GM21619 (cell line): ENCODE data around the gene CNOT11.
"Not testable (repeated sequence)": the region's sequence is repeated elsewhere in the genome, so short reads cannot be mapped to it uniquely, and the experiment has no call there.

Source experiments
- ATAC-seq: cut with Tn5 transposase; IDR thresholded peaks from one replicate; pipeline ENCODE4 v1.9.1; 2021; ENCODE audit not compliant: unreplicated experiment

The CNOT11 gene

DNA sequence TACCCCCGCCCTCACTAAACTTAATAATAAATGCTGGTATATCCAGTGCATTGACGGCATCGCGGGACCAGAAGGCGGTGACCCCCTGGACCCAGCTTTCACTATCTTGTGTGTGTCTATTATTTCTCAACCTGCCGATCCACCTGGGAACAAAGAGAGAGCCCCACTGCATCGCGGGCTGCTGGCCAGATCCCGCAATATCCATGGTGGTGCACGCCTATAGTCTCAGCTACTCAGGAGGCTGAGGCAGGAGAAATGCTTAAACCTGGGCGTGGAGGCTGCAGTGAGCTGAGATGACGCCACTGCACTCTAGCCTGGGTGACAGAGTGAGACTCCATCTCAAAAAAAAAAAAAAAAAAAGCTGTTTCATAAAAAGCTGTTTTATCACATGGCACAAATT lies 7.8 kb upstream of the CNOT11 start:
- not testable (repeated sequence) for ATAC-seq

DNA sequence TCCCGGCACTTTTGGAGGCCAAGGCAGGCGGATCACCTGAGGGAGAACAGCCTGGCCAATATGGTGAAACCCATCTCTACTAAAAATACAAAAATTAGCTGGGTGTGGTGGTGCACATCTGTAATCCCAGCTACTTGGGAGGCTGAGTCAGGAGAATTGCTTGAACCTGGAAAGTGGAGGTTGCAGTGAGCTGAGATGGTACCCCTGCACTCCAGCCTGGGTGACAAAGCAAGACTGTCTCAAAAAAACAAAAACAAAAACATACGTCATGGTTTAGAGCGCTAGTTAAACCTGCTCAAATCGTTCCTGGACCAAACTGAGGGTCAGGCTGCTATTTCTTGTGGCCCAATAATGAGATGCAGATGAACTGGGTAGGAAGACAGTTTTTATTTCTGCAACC lies 7.2 kb upstream of the CNOT11 start:
- ATAC-seq: not testable (repeated sequence)

DNA sequence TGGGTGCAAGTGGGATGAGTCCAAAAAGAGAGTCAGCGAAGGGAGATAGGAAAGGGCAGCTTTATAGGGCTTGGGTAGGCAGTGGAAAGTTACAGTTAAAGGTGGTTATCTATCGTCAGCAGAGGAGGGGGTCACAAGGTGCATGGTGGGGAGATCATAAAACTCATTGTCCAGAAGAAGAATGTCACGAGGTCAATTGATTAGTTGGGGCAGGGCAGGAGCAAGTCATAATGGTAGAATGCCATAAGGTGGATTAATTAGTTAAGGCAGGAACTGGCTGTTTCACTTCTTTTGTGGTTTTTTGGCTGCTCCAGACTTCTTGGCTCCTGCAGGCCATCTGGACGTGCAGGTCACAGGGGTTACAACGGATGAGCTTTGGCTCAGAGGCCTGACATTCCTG lies 3.9 kb upstream of the CNOT11 start:
- not testable (repeated sequence) for ATAC-seq

DNA sequence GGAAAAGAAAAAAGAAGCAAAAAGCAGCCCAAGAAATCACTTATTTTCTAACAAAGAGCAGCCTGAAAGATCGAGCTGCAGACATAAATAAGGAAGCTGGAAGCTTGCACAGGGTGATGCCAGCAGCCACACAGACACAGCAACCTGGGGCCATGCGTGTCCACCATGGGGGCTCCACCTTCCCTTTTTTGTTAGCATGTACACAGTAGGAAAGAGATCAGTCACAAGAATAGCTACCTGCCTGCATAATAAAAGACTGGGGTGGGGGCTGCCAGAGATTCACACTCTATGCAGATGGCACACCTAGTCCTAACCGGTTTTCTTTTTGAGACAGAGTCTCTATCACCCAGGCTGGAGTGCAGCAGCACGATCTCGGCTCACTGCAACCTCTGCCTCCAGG lies 2.9 kb upstream of the CNOT11 start:
- ATAC-seq: no peak

DNA sequence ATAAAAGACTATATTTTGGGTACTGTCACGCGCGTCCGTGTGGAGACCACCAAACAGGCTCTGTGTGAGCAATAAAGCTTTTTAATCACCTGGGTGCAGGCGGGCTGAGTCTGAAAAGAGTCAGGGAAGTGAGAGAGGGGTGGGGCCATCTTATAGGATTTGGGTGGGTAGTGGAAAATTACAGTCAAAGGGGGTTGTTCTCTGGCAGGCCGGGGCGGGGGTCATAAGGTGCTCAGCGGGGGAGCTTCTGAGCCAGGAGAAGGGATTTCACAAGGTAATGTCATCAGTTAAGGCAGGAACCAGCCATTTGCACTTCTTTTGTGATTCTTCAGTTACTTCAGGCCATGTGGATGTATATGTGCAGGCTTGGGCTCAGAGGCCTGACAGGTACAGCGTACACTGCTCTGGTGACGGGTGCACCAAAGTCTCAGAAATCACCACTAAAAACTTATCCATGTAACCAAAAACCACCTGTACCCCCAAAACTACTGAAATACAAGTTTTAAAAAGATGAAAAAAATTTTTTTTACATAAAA lies 1.4 kb upstream of the CNOT11 start:
- not testable (repeated sequence) for ATAC-seq

DNA sequence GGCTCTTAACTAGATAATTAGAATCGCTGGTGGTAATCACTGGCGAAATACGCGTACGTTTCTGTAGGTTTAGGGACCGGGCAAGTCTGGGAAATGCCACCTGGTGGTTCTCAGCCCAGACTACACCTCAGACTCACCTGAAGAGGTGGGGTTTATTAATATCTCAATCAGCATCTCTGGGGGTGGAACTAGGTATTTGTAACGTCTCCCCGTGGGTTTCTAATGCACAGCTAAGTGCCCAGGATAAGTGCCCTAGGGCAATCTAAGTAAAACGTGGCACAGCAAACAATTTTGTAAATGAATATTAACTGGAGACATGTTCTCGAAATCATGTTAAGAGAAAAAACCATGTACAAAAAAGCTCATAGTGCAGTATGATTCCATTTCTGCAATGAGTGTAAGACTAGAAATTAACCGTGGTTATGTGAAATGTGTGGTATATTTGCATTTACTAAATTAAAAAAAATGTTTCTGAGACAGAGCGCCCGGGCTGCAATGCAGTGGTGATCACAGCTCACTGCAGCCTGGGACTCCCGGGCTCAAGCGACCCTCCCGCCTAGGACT lies 760 bp upstream of the CNOT11 start:
- peak; percentile 43 for ATAC-seq

DNA sequence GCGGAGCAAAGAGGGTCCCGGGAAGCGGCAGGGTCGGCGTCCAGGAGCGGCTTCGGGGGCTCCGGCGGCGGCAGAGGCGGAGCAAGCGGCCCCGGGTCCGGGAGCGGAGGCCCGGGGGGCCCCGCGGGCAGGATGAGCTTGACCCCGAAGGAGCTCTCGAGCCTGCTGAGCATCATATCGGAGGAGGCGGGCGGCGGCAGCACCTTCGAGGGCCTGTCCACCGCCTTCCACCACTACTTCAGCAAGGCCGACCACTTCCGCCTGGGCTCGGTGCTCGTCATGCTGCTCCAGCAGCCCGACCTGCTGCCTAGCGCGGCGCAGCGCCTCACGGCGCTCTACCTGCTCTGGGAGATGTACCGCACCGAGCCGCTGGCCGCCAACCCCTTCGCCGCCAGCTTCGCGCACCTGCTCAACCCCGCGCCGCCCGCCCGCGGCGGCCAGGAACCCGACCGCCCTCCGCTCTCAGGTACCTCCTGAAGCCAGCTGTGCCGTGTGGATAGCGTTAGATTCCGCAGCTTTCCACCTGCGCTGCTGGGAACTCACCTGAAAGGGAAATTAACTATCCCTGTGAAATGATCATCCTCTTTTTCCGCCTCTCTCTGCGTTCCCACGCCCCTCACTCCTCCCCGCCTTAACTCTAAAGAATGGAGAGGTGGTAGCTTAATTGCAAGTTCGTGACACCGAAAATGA lies 472 bp downstream of the CNOT11 start:
- ATAC-seq: peak; percentile 52

DNA sequence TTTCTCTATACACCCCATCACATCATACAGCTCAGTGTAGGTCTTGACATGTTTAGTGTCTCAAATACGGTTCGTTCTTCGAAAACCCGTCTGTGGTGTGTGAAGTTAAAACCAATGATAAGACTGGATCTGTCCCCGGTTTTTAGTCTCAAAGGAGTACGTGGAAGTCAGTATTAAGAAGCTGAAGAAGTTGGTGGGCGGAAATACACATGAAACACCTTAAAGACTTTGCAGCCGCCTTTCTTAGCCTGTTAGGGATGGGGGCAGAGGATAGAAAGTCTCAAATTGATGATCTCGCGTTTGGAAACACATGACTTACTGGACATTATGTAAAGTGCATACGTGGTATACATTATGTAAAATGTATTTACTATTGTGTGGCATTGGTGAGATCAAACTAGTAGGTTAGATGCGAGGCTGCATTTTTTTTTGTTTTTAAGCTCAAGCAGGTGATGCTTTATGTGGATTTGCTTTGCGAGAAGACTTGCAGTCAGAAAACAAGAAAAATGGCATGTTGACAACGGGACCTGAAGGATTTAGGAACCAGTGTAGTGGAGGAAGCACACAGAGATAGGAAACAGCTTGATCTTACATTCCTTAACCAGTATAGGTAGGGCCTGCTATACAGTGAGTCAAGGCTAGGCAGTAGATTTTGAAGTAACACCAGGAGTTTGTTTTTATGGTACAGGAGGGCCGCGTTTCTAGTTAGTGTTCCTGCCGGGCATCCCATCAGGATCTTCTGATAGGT lies 1.2 kb downstream of the CNOT11 start:
- no peak for ATAC-seq

DNA sequence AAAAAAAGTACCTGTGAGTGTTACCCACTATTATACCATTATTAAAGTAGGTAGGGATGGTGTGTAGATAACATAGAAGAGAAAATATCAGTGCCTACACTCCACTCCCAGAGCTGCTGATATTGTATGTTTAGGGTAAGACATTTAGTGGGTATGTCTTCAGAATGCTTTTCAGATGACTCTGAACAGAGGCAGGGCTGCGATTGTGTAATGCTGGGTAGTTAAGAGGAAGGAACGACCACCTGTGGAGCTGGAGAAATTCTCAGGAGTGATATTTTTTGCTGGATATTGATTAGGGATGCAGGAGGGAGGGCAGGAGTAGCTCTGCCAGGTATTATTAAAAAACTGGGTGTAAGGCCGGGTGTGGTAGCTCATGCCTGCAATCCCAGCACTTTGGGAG lies 2.8 kb downstream of the CNOT11 start:
- no peak for ATAC-seq

DNA sequence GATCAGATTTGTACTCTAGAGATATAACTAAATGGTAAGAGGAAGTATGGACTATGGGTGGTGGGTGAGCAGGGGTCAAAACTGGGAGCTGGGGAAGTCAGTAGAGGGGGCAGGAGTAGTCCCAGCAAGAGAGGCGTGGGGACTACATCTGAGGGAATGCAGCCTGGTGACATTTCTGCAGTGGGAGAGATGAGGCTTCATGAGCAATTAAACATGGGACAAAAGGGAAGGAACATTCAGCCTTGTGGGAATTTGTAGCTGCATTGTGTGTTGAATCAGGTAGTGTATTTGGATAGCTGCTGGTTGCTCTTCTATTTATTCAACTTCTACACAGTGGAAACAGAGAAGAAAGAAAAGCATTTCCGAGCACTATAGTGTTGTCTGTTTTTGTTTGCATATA lies 3.6 kb downstream of the CNOT11 start:
- no peak for ATAC-seq

DNA sequence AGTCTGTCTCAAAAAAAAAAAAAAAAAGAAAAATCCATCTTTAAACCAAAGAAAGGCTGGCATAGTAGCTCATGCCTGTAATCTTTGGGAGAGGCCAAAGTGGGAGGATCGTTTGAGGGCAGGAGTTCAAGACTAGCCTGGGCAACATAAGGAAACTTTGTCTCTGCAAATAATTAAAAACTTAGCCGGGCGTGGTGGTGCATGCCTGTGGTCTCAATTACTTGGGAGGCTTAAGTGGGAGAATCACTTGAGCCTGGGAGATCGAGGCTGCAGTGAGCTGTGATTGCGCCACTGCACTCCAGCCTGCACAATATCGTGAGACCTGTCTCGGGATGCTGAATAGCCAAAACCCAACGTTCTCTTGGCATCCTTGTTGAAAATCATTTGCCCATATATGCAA lies 6.1 kb downstream of the CNOT11 start:
- no peak for ATAC-seq

DNA sequence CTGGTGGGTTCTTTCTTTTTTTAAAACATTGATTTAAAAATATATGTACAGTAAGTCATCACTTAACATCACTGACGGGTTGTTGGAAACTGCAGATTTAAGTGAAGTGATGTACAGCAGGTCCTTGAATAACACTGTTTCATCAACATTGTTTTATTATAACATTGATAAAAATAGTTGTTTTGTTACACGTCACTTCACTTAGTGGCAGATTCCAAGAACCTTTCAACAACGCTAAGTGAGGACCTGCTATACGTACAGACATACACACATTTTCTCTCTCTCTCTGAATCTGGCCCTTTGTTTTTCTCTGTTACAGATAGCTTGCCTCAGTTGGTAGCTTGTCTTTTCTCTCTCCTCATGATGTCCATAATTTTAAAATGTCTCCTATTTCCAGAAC lies 9.5 kb downstream of the CNOT11 start:
- no peak for ATAC-seq

DNA sequence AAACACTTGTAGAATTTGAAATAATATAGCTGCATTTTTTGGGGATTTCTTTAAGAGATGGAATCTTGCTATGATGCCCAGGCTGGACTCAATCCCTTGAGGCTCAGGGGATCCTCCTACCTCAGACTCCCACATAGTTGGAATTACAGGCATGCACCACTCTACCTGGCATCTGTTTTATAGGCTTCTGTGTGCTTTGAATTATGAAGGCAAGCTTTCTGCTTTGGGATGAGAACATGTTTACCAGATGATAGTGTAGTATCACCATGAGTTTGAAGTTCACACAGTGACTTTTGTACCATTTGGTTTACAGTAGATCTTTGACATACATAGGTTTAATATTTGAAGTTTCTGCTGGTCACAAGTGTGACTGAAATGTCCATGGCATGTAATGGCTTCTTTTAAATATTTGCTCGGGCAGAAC lies 10.7 kb downstream of the CNOT11 start:
- ATAC-seq: no peak

DNA sequence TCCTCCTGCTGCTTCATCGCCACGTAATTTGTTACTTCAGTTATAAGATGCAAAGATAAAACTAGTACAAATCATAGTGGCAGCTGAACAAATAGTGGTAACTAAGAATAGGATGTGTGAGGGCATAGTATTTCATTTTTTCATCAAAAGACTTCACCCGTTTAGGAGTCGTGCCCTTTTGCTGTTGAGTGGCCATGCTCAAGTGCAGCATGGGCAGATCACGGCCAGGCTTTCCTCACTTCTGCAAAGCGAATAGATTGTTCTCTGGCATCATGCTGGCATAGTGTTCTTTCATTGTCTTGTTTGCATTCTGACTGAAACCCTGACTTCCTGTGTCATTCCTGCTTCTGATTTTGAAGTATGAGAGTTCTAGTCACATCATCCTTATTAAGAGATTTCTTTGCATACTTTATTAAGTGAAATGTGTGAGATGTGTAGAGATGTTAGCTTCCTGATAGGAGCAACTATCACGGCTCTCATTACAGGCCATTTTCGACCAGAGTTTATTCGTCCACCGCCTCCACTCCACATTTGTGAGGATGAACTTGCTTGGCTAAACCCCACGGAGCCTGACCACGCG lies 11.8 kb downstream of the CNOT11 start:
- ATAC-seq: no peak

DNA sequence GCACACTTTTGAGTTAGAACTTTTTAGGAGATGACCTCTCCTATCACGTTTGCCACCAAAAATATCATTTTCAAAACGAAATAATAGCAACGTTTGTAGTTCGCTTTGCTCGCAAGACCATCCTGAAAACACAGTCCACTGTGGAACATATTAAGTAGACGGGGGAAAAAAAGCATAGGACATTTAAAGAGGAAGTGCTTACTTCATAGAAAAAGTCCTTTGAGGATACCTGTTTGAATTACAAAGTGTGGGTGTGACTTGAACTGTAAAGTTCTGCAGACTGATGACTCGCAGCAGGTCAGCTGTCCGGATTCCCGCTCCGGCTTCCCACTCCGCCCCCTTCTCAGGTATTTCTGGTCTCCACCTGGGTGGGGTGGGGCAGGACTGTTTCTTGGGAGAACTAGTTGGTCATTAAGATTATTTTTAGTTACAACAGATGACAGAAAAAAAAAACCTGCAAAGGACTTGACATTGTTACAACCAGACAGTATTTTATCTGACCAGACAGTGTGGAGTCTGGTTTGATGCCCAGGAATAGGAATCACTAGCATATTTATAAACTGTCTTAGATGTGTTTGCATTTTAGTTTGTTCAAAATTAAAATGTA lies 13.3 kb downstream of the CNOT11 start:
- no peak for ATAC-seq

DNA sequence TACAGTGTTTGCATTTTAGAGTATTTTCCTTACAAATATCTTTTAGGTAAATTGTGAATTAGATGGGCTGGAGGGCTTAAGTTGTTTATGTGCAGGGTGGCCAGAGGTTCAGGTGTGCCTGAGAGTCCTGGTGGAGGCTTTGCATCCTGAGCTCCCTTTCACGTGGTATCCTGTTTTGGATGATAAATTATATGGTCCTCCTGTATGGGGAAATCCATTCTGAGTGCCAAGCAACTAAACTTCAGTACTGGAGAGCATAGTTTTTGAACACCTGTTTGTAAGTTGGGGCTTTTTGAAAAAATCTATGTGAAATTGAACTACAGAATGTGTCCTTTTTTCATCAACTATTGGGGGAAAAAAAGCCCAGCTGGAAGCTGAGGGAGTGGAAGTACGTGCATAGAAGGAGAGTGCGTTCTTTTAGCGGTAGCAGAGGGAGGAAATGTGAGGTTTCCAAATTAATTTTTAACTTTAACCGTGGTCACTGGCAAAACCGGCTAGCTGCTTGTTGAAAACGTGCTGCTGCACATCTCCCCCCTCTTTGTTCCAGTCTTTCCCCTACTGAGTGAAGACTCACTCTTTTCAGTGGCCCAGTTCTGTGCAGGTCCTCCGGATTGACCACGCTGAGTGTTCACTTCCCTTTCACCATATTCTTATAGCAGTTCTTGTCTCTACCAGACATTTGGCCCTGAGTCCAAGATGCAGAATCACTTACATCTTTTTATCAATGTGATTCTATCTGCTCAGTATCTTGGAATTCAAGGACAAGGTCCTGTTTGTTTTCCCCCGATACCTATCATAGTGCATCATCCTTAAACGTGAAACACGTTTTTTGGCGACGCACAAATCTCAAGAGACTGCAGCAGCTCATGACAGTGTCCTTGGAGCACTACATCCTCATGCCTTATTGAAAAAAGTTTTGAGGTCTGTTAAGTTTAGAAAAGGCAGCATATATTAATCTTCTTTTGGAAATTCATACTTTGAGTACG lies 15.3 kb downstream of the CNOT11 start:
- peak; percentile 57 for ATAC-seq

DNA sequence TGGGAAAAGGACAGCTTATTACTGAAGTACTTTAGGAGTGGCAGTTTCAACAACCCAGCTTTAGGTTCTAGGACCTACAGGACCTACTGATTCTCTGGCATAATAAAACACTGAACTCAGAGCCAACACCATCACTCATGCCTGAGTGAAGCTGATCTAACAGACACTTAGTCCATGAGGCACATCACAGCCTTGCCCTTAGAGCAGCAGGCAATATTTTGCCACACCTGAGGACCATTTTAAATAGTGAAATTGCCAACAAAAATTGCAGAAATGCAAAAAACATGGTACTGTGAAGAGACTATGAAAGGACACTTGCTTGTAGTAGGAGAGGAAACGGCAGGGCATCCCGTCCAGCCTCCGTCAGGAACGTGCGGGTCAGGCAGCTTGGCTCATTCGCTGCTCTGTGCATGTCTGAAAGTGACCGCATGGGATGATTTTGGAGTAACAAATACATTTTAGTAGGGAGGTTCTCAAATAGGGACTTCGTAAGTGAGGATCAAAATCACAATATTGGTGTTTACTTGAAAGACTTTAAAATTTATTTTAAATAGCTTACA lies 18.1 kb downstream of the CNOT11 start:
- no peak for ATAC-seq

DNA sequence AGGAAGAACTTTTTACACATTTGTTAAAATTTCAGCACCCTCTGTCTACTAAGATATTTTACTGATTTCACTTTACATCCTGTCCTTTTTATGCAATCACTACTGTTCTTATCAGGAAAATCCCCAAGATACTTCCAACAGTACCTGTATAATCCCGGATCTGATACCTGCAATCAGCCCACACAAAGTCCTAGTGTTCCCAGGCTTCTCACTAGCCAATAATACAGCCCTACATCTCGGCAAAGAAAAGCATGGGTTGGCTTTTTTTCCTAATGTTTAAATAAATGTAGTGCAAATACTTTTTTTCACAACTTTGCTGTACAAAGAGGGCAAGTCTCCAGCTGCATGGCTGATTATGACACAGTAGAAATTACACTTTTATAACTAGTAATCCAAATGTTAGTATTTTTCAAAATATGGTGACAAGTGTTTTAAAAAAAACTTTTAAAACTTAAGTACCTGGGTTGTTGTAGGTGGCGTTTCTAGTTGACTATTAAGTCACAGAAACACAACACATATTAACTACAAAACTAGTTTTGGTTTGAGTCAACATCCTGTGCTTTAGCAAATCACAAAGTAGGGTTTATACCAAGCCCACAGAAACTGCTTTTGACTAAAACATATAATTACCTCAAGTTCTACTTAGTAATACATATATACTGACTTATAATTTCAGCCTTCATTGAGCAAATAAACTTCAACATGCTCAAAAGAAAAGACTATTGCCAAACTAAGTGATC lies 19.5 kb downstream of the CNOT11 start:
- peak; percentile 72 for ATAC-seq

DNA sequence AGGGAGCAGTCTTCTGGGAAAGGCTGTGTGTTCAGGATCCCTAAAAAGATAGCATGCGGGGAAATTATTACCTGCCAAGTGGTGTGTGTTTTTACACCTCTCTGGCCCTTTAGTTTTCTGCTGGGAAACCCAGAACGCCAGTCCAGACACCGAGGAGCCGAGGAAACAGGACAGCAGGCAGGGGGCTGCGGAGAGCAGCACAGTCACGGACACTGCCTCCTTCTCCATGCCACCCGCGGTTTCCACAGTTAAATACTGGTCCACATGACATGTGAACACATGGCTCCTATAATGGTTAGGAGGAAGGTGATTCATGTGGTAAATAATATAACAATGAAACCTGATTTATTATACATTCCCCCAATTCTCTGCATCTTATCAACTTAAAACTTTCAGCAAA lies 20.4 kb downstream of the CNOT11 start:
- ATAC-seq: no peak
